Measurements from ENCODE around the gene LUZP2. TPM values are rescaled to one million over a fixed set of nuclear protein-coding genes. Genes with fewer than 3 reads are reported as not detected.

LUZP2 gene
- total RNA-seq, 4 donors from 2014 or later: 0.16 to 0.17 TPM; not detected in 2

- TF ChIP-seq EP300 (IDR thresholded peaks at IDR 0.05) (no peak), POLR2A (IDR thresholded peaks at IDR 0.05) (no peak), CTCF (IDR thresholded peaks at IDR 0.05) (no peak), POLR2AphosphoS5 (IDR thresholded peaks at IDR 0.05) (no peak)
- H3K27ac ChIP-seq: no peak overlapping the region
- H3K4me3 ChIP-seq: no peak overlapping the region
- no peaks in the 10 kb centered on the region for H3K4me1 ChIP-seq
- no peak for ATAC-seq
- WGBS, 2 donors (ENCODE audit: low coverage in 1 of 2): 55 to 67% methylated on average over 1 of the region's 1 CpG
- H3K36me3 ChIP-seq: no peaks in the 10 kb centered on the region
- H3K9me3 ChIP-seq: no peaks in the 10 kb centered on the region
- H3K27me3 ChIP-seq: no peaks in the 10 kb centered on the region
Measured at GRCh38 chr11:24900960-24901549, 404.2 kb downstream of the LUZP2 start.

- no peak overlapping the region for H3K4me3 ChIP-seq
- H3K27me3 ChIP-seq: no peaks in the 10 kb centered on the region
- no peak for ATAC-seq
- H3K9me3 ChIP-seq: no peaks in the 10 kb centered on the region
- no peak overlapping the region for H3K27ac ChIP-seq
- H3K36me3 ChIP-seq: no peaks in the 10 kb centered on the region
- no peaks in the 10 kb centered on the region for H3K4me1 ChIP-seq
- TF ChIP-seq CTCF (IDR thresholded peaks at IDR 0.05) (no peak), EP300 (IDR thresholded peaks at IDR 0.05) (no peak), POLR2A (IDR thresholded peaks at IDR 0.05) (no peak), POLR2AphosphoS5 (IDR thresholded peaks at IDR 0.05) (no peak)
- 71 to 82% methylated on average over 2 of the region's 2 CpGs for WGBS, 2 donors (ENCODE audit: low coverage in 1 of 2)
Measured at GRCh38 chr11:24903555-24903954, 406.7 kb downstream of the LUZP2 start.

GRCh38 chr11:24925091-24925490 is 428.2 kb downstream of the LUZP2 start:
- Histone ChIP-seq H3K27me3 (no peaks in the 10 kb centered on the region), H3K36me3 (no peaks in the 10 kb centered on the region), H3K4me3 (no peak overlapping the region), H3K4me1 (no peaks in the 10 kb centered on the region), H3K9me3 (no peaks in the 10 kb centered on the region), H3K27ac (no peak overlapping the region)
- no peak for ATAC-seq
- WGBS, 2 donors (ENCODE audit: low coverage in 1 of 2): 67 to 78% methylated on average over 1 of the region's 1 CpG
- TF ChIP-seq CTCF (IDR thresholded peaks at IDR 0.05) (no peak), POLR2AphosphoS5 (IDR thresholded peaks at IDR 0.05) (no peak), POLR2A (IDR thresholded peaks at IDR 0.05) (no peak), EP300 (IDR thresholded peaks at IDR 0.05) (no peak)

- TF ChIP-seq EP300 (IDR thresholded peaks at IDR 0.05) (no peak), POLR2A (IDR thresholded peaks at IDR 0.05) (no peak), POLR2AphosphoS5 (IDR thresholded peaks at IDR 0.05) (no peak), CTCF (IDR thresholded peaks at IDR 0.05) (no peak)
- Histone ChIP-seq H3K4me3 (no peak overlapping the region), H3K36me3 (no peaks in the 10 kb centered on the region), H3K4me1 (no peaks in the 10 kb centered on the region), H3K27me3 (no peaks in the 10 kb centered on the region), H3K9me3 (peaks cover 0 to 5% (median 0%) of the 10 kb centered on the region in 3 donors), H3K27ac (no peak overlapping the region)
- 55 to 59% methylated on average over 2 to 4 of the region's 9 CpGs for WGBS, 2 donors (ENCODE audit: low coverage in 1 of 2)
- no peak for ATAC-seq
Measured at GRCh38 chr11:24932110-24933000, 435.5 kb downstream of the LUZP2 start.

All from gastroesophageal sphincter (tissue), 4 donors.